Measurements from ENCODE around the gene ARSG. TPM values are rescaled to one million over a fixed set of nuclear protein-coding genes. Genes with fewer than 3 reads are reported as not detected.

Gene ARSG
- total and polyA plus RNA-seq, 2 of the 4 experiments (the other 2 are of a cell fraction) = 2.9 to 3.0 TPM

DNA sequence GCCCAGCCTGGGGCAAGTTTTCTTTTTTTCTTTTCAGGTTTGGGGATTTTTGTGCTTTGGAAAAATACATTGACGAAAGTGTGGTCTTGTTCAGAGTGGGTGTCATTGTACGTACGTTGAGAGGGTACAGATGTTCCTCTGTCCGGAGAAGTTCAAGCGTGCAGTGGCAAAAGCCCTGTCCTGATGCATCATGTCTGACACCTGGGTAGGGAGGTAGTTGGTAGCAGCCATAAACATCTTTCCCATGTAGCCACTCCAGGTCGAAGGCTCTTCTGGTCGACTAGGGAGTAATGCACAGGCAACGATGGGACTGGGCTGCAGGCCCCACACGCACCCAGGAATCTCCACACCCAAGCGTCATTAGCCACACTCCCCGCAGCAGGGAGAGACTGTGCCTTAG is 138.6 kb downstream of the ARSG start:
- Histone ChIP-seq H4K20me1 (ENCODE audit: insufficient read depth, low read length) (no peaks in the 10 kb centered on the region), H3K14ac (replicated peaks; ENCODE audit: low read depth, low read length) (no peak overlapping the region), H3K27ac (ENCODE audit: insufficient read depth, low read length) (no peak overlapping the region), H4K8ac (ENCODE audit: low read depth in 2 of 2, low read length in 2 of 2) (no peak overlapping the region), H3K4me1 (ENCODE audit: control insufficient read depth, insufficient read depth, low read length) (no peaks in the 10 kb centered on the region), H2AFZ (replicated peaks; ENCODE audit: low read length, poor library complexity) (no peak overlapping the region), H2AK5ac (ENCODE audit: low read depth, low read length) (no peak overlapping the region), H2BK120ac (ENCODE audit: low read depth, low read length) (no peak overlapping the region), H2BK15ac (ENCODE audit: low read depth, low read length) (no peak overlapping the region), H2BK20ac (ENCODE audit: low read depth, low read length) (no peak overlapping the region), H4K91ac (ENCODE audit: insufficient read depth, low read depth, low read length) (no peak overlapping the region), H2AK9ac (replicated peaks; ENCODE audit: low read depth, low read length, poor library complexity) (no peak overlapping the region), H3K4me2 (ENCODE audit: low read depth, low read length) (no peak overlapping the region), H3K9ac (ENCODE audit: low read depth, low read length) (no peak overlapping the region), H3K9me1 (ENCODE audit: insufficient read depth, low read length) (no peaks in the 10 kb centered on the region), H3K36me3 (ENCODE audit: control insufficient read depth, insufficient read depth, low read length) (peaks cover 77% of the 10 kb centered on the region), H2BK5ac (ENCODE audit: low read depth, low read length, poor library complexity, severe bottlenecking) (no peak overlapping the region), H4K5ac (ENCODE audit: low read depth, low read length) (no peak overlapping the region), H3K4me3 (ENCODE audit: insufficient read depth, low read depth, low read length) (no peak overlapping the region), H3K9me3 (ENCODE audit: control insufficient read depth, insufficient read depth, low read length) (no peaks in the 10 kb centered on the region), H3K18ac (ENCODE audit: low read depth, low read length) (no peak overlapping the region), H3K23ac (ENCODE audit: low read depth, low read length) (no peak overlapping the region), H3K27me3 (ENCODE audit: control insufficient read depth, insufficient read depth, low read length) (no peaks in the 10 kb centered on the region), H3K56ac (ENCODE audit: extremely low read depth, insufficient read depth, low read length) (no peak overlapping the region), H3K79me1 (ENCODE audit: low read depth in 1 of 2, low read length in 2 of 2) (no peaks in the 10 kb centered on the region), H3K4ac (ENCODE audit: low read depth, low read length) (no peak overlapping the region)
- BruUV-seq (replicated peaks) = no TSS peak
- ChIA-PET CTCF (no interaction called here), POLR2A (ENCODE audit: unreplicated experiment) (no interaction called here)
- intact Hi-C loops (cut with micrococcal nuclease) = no loop called here
- dilution Hi-C loops (cut with HindIII; ENCODE audit: low sequenced_read_pairs, unreplicated experiment) = no loop called here
- no peak for ATAC-seq (ENCODE audit: low read depth)
- in situ Hi-C loops (cut with MboI; ENCODE audit: low sequenced_read_pairs) = loop anchor here (10.0 kb wide), 1 partner anchor 165 kb away; no protein-coding TSS in a partner anchor
- no CpG with 5 or more reads among the region's 11 CpGs for WGBS, 2 experiments (ENCODE audit: extremely low coverage in 2 of 2, insufficient read length in 1 of 2)
- TF ChIP-seq, protein P1, sequence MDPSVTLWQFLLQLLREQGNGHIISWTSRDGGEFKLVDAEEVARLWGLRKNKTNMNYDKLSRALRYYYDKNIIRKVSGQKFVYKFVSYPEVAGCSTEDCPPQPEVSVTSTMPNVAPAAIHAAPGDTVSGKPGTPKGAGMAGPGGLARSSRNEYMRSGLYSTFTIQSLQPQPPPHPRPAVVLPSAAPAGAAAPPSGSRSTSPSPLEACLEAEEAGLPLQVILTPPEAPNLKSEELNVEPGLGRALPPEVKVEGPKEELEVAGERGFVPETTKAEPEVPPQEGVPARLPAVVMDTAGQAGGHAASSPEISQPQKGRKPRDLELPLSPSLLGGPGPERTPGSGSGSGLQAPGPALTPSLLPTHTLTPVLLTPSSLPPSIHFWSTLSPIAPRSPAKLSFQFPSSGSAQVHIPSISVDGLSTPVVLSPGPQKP (IDR thresholded peaks at IDR 0.05; ENCODE audit: borderline replicate concordance, low read depth, low read length) = no peak
- TF ChIP-seq NFE2L2 (IDR thresholded peaks at IDR 0.05; ENCODE audit: low read depth, low read length) (no peak), RAD21 (IDR thresholded peaks at IDR 0.05; ENCODE audit: low read length) (no peak), BHLHE40 (IDR thresholded peaks at IDR 0.05; ENCODE audit: low read depth, low read length) (no peak), CEBPB (IDR thresholded peaks at IDR 0.05; ENCODE audit: low read depth, low read length) (no peak), FOS (IDR thresholded peaks at IDR 0.05; ENCODE audit: low read depth, low read length) (no peak), MXI1 (IDR thresholded peaks at IDR 0.05; ENCODE audit: borderline replicate concordance, low read depth, low read length) (no peak), MAFK (IDR thresholded peaks at IDR 0.05; ENCODE audit: low read depth, low read length) (no peak), CHD1 (IDR thresholded peaks at IDR 0.05; ENCODE audit: low read depth, low read length) (no peak), RFX5 (IDR thresholded peaks at IDR 0.05; ENCODE audit: low read depth, low read length) (no peak)
- TF ChIP-seq, protein P2, sequence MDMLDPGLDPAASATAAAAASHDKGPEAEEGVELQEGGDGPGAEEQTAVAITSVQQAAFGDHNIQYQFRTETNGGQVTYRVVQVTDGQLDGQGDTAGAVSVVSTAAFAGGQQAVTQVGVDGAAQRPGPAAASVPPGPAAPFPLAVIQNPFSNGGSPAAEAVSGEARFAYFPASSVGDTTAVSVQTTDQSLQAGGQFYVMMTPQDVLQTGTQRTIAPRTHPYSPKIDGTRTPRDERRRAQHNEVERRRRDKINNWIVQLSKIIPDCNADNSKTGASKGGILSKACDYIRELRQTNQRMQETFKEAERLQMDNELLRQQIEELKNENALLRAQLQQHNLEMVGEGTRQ (IDR thresholded peaks at IDR 0.05; ENCODE audit: low read depth, low read length) = no peak
- no peak for DNase-seq

Data from IMR-90 (cell line).